ENCODE results near the gene IGSF9B. TPM values are rescaled to one million over a fixed set of nuclear protein-coding genes. Genes with fewer than 3 reads are reported as not detected.

IGSF9B gene
- total and polyA plus RNA-seq, 2 donors from 2014 or later, result 0.86 to 10.4 TPM

DNA sequence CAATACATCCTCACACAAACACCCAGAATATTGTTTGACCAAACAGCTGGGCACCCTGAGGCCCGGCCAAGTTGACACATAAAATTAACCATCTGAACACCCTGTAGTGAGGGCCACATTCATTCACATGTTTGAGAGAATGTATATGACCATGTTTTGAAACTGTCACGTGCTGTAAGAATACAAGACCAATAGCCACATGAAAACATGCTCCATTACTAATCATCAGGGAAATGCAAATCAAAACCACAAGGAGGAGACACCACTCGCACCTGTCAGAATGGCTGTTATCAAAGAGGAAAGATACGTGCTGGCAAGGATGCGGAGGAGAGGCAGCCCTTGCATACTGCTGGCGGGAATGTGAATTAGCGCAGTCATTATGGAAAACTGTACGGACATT is 38.3 kb upstream of the IGSF9B start:
- no peak overlapping the region for H3K4me3 ChIP-seq (ENCODE audit: low read length in 3 of 3)
- H3K4me1 ChIP-seq (ENCODE audit: control insufficient read depth in 2 of 3, insufficient read depth in 2 of 3, low read depth in 1 of 3, low read length in 3 of 3), result peaks cover 0 to 2% (median 0%) of the 10 kb centered on the region in 3 donors
- FAIRE-seq (no peak), DNase-seq (no peak)
- no peaks in the 10 kb centered on the region for H3K36me3 ChIP-seq (ENCODE audit: control insufficient read depth in 2 of 3, insufficient read depth in 3 of 3, low read length in 3 of 3)
- H3K9me3 ChIP-seq (ENCODE audit: control insufficient read depth in 2 of 3, insufficient read depth in 1 of 3, low read length in 3 of 3), result no peaks in the 10 kb centered on the region
- TF ChIP-seq, protein P1, sequence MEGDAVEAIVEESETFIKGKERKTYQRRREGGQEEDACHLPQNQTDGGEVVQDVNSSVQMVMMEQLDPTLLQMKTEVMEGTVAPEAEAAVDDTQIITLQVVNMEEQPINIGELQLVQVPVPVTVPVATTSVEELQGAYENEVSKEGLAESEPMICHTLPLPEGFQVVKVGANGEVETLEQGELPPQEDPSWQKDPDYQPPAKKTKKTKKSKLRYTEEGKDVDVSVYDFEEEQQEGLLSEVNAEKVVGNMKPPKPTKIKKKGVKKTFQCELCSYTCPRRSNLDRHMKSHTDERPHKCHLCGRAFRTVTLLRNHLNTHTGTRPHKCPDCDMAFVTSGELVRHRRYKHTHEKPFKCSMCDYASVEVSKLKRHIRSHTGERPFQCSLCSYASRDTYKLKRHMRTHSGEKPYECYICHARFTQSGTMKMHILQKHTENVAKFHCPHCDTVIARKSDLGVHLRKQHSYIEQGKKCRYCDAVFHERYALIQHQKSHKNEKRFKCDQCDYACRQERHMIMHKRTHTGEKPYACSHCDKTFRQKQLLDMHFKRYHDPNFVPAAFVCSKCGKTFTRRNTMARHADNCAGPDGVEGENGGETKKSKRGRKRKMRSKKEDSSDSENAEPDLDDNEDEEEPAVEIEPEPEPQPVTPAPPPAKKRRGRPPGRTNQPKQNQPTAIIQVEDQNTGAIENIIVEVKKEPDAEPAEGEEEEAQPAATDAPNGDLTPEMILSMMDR (IDR thresholded peaks at IDR 0.05; ENCODE audit: borderline replicate concordance, extremely low read depth, insufficient read depth), result no peak
- no peak overlapping the region for H3K27ac ChIP-seq (ENCODE audit: low read depth in 2 of 2, low read length in 2 of 2)
- no peak overlapping the region for H3K9ac ChIP-seq (ENCODE audit: low read length in 3 of 3)
- no peaks in the 10 kb centered on the region for H3K27me3 ChIP-seq (ENCODE audit: control insufficient read depth, insufficient read depth, low read length)
- intact Hi-C loops (cut with DNase I), result no loop called here

DNA sequence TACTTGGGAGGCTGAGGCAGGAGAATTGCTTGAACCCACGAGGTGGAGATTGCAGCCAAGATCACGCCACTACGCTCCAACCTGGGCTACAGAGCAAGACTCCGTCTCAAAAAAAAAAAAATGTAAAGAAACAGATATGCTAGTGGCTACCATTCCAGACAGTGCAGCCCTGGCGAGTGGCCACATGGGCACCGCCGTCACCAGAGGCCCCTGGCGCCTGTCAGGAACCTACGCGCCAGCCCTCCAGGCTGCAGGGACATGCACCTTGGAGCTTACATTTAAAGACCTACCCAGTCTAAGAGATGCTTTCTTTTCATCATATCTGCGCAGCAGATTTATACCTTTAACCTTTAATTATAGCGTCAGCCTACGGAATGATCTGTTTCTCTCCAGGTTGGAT is 37.2 kb upstream of the IGSF9B start:
- TF ChIP-seq, protein P1 (IDR thresholded peaks at IDR 0.05; ENCODE audit: borderline replicate concordance, extremely low read depth, insufficient read depth), result no peak
- no peak for FAIRE-seq

DNA sequence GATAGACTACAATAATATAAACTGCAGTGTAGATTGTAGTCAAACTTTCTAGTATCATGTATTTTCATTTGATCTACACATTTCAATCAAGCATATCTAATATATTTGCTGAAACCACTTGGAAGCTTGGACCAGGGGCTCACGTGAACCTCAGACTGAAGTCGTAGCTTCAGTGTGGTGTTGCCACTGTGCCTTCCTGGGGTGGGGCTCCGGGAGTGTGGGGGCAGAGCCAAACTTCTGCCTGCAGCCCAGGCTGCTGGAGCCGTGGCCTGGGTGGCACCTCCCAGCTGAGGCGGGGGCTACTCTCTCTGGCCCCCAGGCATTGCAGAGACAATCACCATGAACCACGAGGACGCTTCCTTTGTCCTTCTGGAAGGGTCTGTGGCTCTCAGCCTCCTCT is 36.3 kb upstream of the IGSF9B start:
- peaks cover 0 to 2% (median 0%) of the 10 kb centered on the region in 3 donors for H3K4me1 ChIP-seq (ENCODE audit: control insufficient read depth in 2 of 3, insufficient read depth in 2 of 3, low read depth in 1 of 3, low read length in 3 of 3)
- no peak overlapping the region for H3K27ac ChIP-seq (ENCODE audit: low read depth in 2 of 2, low read length in 2 of 2)
- DNase-seq, result no peak
- TF ChIP-seq, protein P1 (IDR thresholded peaks at IDR 0.05; ENCODE audit: borderline replicate concordance, extremely low read depth, insufficient read depth), result no peak
- no peaks in the 10 kb centered on the region for H3K36me3 ChIP-seq (ENCODE audit: control insufficient read depth in 2 of 3, insufficient read depth in 3 of 3, low read length in 3 of 3)
- no peak overlapping the region for H3K4me3 ChIP-seq (ENCODE audit: low read length in 3 of 3)
- no peaks in the 10 kb centered on the region for H3K27me3 ChIP-seq (ENCODE audit: control insufficient read depth, insufficient read depth, low read length)
- H3K9me3 ChIP-seq (ENCODE audit: control insufficient read depth in 2 of 3, insufficient read depth in 1 of 3, low read length in 3 of 3), result no peaks in the 10 kb centered on the region
- no peak for FAIRE-seq
- no peak overlapping the region for H3K9ac ChIP-seq (ENCODE audit: low read length in 3 of 3)
- intact Hi-C loops (cut with DNase I), result no loop called here

More for the DNA sequence above, 37.2 kb upstream of the IGSF9B start:
- no peak for DNase-seq
- Histone ChIP-seq H3K27ac (ENCODE audit: low read depth in 2 of 2, low read length in 2 of 2) (no peak overlapping the region), H3K4me1 (ENCODE audit: control insufficient read depth in 2 of 3, insufficient read depth in 2 of 3, low read depth in 1 of 3, low read length in 3 of 3) (peaks cover 0 to 2% (median 0%) of the 10 kb centered on the region in 3 donors), H3K36me3 (ENCODE audit: control insufficient read depth in 2 of 3, insufficient read depth in 3 of 3, low read length in 3 of 3) (no peaks in the 10 kb centered on the region), H3K9ac (ENCODE audit: low read length in 3 of 3) (no peak overlapping the region), H3K27me3 (ENCODE audit: control insufficient read depth, insufficient read depth, low read length) (no peaks in the 10 kb centered on the region), H3K9me3 (ENCODE audit: control insufficient read depth in 2 of 3, insufficient read depth in 1 of 3, low read length in 3 of 3) (no peaks in the 10 kb centered on the region), H3K4me3 (ENCODE audit: low read length in 3 of 3) (no peak overlapping the region)
- intact Hi-C loops (cut with DNase I), result no loop called here

DNA sequence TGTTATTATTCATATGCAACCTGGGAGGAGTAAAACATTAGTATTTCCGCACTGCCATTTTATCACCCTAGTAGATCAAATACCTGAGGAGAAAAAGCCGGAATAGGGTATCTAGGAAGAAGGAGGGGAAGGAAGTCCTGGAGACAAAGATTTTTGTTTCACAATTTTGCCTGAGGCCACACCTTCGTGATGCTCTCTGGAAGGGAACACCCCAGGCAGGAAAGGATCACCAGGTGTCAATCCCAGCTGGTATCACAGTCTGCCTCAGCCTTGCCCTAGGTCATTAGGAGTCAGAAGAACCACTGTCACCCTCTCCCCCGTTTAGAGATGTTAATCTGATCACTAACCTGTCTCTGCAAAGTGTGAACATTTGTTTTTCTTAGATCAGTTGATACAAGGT is 35.4 kb upstream of the IGSF9B start:
- Histone ChIP-seq H3K9ac (ENCODE audit: low read length in 3 of 3) (no peak overlapping the region), H3K9me3 (ENCODE audit: control insufficient read depth in 2 of 3, insufficient read depth in 1 of 3, low read length in 3 of 3) (no peaks in the 10 kb centered on the region), H3K27me3 (ENCODE audit: control insufficient read depth, insufficient read depth, low read length) (no peaks in the 10 kb centered on the region), H3K4me3 (ENCODE audit: low read length in 3 of 3) (no peak overlapping the region), H3K36me3 (ENCODE audit: control insufficient read depth in 2 of 3, insufficient read depth in 3 of 3, low read length in 3 of 3) (no peaks in the 10 kb centered on the region), H3K27ac (ENCODE audit: low read depth in 2 of 2, low read length in 2 of 2) (no peak overlapping the region), H3K4me1 (ENCODE audit: control insufficient read depth in 2 of 3, insufficient read depth in 2 of 3, low read depth in 1 of 3, low read length in 3 of 3) (no peaks in the 10 kb centered on the region)
- FAIRE-seq (no peak), DNase-seq (no peak)
- intact Hi-C loops (cut with DNase I), result no loop called here
- TF ChIP-seq, protein P1 (IDR thresholded peaks at IDR 0.05; ENCODE audit: borderline replicate concordance, extremely low read depth, insufficient read depth), result no peak

Measured in kidney (tissue), 14 donors.